HEK293 (cell line): Measurements from ENCODE around the gene PKN1.

Source experiments
- MZF1 ChIP-seq: fragments of 450-650 bp; formaldehyde crosslinking; IDR thresholded peaks from 2 replicates; pipeline ENCODE4 v1.5.1; 2017; ENCODE audit warnings: missing biosample characterization, missing genetic modification characterization, borderline replicate concordance
- REPIN1 ChIP-seq: fragments of 450-650 bp; formaldehyde crosslinking; IDR thresholded peaks from 2 replicates; pipeline ENCODE4 v1.5.1; 2017; ENCODE audit warnings: missing biosample characterization, missing genetic modification characterization, low read depth
- SETDB1 ChIP-seq: IDR thresholded peaks from one replicate; pipeline ENCODE4 v1.6.1; 2017; ENCODE audit warnings: mild to moderate bottlenecking, low read length, moderate library complexity, mixed read lengths; ENCODE audit not compliant: insufficient read length
- ZNF132 ChIP-seq: fragments of 450-650 bp; formaldehyde crosslinking; IDR thresholded peaks from 2 replicates; pipeline ENCODE4 v1.5.1; 2017; ENCODE audit warnings: missing biosample characterization, missing genetic modification characterization, borderline replicate concordance
- ZNF138 ChIP-seq: fragments of 450-650 bp; formaldehyde crosslinking; IDR thresholded peaks from 2 replicates; pipeline ENCODE4 v1.5.1; 2016; ENCODE audit warnings: missing biosample characterization, missing genetic modification characterization, borderline replicate concordance
- ZNF404 ChIP-seq: fragments of 450-650 bp; formaldehyde crosslinking; IDR thresholded peaks from 2 replicates; pipeline ENCODE4 v1.5.1; 2017; ENCODE audit warnings: missing biosample characterization, missing genetic modification characterization
- ZNF621 ChIP-seq: fragments of 450-650 bp; formaldehyde crosslinking; IDR thresholded peaks from 2 replicates; pipeline ENCODE4 v1.5.1; 2017; ENCODE audit warnings: missing biosample characterization, missing genetic modification characterization
- ZNF777 ChIP-seq: fragments of 450-650 bp; formaldehyde crosslinking; IDR thresholded peaks from 2 replicates; pipeline ENCODE4 v1.5.1; 2017; ENCODE audit warnings: missing biosample characterization, missing genetic modification characterization, borderline replicate concordance
- TF ChIP-seq, protein P1 (sequence below): fragments of 450-650 bp; formaldehyde crosslinking; IDR thresholded peaks from 2 replicates; pipeline ENCODE4 v1.5.1; 2016; ENCODE audit warnings: missing biosample characterization, missing genetic modification characterization
- TF ChIP-seq, protein P2 (sequence below): fragments of 450-650 bp; formaldehyde crosslinking; IDR thresholded peaks from 2 replicates; pipeline ENCODE4 v1.5.1; 2016; ENCODE audit warnings: missing biosample characterization, missing genetic modification characterization

DNA sequence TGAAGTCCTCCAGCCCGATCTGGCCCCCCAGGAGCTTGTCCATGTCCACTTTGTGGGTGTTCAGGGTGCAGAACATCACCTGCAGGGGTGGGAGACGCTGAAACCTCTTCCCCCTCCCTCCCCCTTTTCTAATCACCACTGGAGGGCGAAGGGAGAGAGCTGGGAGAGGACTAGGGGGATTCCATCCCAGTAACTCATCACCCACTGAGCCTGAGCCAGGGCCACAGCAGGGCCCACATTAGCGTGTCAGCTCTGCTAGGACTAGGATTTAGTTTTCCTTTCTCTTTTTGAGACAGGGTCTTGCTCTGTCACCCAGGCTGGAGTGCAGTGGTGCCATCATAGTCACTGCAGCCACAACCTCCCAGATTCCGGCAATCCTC is 47.6 kb downstream of the PKN1 start:
- TF ChIP-seq, protein P1, sequence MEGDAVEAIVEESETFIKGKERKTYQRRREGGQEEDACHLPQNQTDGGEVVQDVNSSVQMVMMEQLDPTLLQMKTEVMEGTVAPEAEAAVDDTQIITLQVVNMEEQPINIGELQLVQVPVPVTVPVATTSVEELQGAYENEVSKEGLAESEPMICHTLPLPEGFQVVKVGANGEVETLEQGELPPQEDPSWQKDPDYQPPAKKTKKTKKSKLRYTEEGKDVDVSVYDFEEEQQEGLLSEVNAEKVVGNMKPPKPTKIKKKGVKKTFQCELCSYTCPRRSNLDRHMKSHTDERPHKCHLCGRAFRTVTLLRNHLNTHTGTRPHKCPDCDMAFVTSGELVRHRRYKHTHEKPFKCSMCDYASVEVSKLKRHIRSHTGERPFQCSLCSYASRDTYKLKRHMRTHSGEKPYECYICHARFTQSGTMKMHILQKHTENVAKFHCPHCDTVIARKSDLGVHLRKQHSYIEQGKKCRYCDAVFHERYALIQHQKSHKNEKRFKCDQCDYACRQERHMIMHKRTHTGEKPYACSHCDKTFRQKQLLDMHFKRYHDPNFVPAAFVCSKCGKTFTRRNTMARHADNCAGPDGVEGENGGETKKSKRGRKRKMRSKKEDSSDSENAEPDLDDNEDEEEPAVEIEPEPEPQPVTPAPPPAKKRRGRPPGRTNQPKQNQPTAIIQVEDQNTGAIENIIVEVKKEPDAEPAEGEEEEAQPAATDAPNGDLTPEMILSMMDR (tag by site-specific recombination): no peak
- TF ChIP-seq ZNF404 (tag by site-specific recombination) (no peak), ZNF132 (tag by site-specific recombination) (no peak), MZF1 (no peak), REPIN1 (tag by site-specific recombination) (no peak), ZNF138 (no peak), ZNF621 (tag by site-specific recombination) (no peak), SETDB1 (no peak), ZNF777 (tag by site-specific recombination) (no peak)
- TF ChIP-seq, protein P2, sequence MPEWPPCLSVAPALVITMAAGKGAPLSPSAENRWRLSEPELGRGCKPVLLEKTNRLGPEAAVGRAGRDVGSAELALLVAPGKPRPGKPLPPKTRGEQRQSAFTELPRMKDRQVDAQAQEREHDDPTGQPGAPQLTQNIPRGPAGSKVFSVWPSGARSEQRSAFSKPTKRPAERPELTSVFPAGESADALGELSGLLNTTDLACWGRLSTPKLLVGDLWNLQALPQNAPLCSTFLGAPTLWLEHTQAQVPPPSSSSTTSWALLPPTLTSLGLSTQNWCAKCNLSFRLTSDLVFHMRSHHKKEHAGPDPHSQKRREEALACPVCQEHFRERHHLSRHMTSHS (tag by site-specific recombination): no peak
